ENCODE data around the gene ZNF608. TPM values are rescaled to one million over a fixed set of nuclear protein-coding genes. Genes with fewer than 3 reads are reported as not detected.

The ZNF608 gene, protein sequence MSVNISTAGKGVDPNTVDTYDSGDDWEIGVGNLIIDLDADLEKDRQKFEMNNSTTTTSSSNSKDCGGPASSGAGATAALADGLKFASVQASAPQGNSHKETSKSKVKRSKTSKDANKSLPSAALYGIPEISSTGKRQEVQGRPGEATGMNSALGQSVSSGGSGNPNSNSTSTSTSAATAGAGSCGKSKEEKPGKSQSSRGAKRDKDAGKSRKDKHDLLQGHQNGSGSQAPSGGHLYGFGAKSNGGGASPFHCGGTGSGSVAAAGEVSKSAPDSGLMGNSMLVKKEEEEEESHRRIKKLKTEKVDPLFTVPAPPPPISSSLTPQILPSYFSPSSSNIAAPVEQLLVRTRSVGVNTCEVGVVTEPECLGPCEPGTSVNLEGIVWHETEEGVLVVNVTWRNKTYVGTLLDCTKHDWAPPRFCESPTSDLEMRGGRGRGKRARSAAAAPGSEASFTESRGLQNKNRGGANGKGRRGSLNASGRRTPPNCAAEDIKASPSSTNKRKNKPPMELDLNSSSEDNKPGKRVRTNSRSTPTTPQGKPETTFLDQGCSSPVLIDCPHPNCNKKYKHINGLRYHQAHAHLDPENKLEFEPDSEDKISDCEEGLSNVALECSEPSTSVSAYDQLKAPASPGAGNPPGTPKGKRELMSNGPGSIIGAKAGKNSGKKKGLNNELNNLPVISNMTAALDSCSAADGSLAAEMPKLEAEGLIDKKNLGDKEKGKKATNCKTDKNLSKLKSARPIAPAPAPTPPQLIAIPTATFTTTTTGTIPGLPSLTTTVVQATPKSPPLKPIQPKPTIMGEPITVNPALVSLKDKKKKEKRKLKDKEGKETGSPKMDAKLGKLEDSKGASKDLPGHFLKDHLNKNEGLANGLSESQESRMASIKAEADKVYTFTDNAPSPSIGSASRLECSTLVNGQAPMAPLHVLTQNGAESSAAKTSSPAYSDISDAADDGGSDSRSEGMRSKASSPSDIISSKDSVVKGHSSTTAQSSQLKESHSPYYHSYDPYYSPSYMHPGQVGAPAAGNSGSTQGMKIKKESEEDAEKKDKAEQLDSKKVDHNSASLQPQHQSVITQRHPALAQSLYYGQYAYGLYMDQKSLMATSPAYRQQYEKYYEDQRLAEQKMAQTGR (N-terminal part only)
- total RNA-seq = 6.7 TPM

DNA sequence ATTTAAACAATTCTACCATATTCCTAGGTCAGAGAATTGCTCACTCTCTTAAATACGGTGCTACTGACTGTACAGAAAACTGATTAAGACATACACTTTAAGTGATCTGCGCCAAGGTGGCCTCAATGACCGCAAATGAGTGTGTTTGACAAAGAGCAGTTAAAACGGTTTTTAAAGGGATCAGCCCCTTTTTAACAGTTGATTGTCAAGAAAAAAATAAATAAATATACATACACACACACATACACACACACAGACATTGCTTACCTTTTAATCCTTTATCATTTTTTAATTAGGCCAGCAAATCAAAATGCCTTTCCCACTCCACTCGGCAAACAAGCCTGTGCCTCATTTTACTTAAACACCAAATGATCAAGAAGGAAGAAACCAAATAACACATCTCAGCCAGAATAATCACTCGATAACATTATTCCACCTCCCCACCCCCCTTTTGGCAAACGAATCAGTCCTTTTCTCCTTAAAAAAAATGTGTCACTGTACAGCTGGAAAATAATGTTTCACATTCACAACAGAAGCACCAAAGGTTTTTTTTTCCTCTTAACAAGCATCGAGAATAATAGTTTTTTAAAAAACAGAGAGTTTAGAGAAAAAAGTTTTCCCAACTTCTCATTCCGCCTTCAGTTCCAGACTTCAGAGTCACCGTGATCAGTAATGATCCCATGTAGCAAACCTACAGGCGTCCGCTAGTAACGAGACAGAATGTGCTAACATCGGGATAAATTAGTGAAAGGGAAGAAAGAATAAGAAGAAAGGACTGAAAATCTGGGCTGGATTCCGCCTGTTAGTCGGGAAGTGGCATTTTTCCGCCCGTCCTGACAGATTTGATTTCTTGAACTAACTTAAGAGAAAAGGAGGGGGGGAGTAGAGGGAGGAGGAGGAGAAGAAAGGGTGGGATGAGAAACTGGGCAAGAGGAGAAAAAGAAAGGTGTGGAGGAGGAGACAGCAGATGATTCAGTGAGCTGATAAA, at the start of gene ZNF608:
Gene ZNF608 (minus strand): TSS at position 712 of the 988 bp plus-strand sequence. CDS start 1,650 bp downstream, outside the sequence.
- no peak for ATAC-seq

DNA sequence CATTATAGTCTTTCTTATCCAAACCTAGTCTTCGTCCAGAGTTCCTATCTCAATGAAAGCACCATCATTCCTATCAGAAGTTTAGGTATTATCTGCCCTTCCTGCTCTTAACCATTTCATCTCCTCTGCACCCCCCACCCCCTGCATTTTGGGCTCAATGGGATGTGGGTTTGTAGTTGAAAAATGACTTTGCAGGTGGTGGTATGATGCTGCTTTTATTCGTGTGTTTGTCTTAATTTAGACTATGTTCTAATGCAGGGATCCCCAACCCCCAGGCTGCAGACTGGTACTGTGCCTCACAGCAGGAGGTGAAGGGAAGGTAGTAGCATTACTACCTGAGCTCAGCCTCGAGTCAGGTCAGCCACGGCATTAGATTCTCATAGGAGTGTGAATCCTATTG, 49.4 kb upstream of the ZNF608 start:
- no peak for ATAC-seq

DNA sequence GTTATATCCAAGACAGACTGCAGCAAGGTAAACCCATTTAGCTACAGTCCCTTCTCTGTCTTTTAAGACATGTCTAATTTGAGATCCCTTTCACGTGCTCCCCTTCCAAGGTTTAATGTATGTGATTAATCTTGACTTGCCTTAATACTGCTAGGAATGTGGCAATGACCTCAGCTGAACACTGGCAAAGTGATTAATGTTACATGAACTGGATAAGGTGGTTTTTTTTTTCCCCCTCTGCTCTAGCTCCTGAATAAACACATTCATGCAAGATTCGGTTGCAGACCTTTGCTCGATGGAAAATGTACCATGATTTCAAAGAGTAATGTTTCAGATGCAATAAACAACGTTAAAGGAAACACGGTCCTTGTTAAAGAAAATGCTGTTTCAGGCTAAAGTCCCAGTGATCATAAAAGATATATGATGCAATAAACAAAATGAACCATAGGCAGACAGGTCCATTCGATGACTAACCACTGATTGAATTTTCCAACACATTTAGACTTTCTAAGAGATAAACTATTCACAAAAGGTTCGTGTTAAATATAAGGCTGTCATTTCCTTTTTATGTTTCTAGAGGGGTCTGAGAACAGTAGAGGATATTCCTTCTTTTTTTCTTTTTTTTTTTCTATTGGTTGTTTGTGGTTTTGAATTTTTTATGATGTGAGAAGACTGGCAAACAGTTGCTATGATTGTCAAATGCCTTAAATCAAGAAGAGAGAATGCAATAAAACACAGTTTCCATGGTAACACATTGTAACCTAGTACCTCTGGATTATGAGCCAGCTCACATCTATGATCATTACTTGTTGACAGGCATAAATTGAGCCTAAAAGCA, 44.7 kb upstream of the ZNF608 start:
- peak; percentile 52 for ATAC-seq

DNA sequence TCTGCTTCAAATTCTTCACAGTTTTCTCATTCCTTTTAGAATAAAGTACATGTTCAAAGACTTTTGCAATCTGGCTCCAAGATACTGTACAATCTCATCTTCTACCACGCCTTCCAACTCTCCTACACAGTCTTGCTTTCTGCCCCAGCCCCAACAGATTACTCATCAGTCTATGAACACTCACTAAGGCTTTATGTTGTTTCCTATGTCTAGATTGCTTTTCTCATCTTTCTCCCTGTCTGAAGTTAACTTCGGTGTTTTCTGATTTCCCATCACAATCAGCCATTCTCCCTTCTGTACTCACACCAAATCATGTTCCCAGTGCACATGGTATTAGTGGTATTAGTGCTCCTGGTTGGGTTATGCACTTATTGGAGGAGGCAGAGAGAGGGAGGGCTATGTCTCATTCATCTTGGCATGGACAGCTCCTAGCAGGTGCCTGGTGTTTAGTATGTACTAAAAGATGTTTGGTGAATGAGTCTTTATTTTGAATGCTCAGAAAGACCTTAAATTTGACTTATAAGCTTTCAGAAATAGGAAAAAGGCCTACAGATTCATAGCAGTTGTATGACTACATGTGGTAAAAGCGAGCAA, 44.0 kb upstream of the ZNF608 start:
- no peak for ATAC-seq

DNA sequence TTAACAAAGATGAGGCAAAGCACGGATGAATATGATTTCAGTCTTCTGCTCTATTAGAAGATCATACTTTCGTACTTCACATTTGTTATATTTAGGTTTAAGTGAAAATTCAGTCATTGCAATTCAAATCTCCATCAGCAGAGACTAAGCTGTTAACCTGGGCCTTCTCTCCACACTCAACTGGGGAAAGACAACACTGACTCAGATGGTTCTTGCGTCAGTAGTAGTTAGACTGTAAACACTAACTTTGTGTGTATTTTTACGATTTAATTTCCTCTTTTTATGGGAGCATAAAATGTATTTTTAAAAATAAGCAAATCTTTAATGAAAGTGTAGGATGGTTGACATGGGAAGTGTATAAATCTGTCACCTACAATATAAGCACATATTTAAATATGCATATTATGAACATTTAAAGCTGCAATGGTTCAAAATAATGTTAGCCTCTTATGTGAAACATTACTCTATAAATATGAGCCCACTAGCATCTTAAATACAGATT, 42.7 kb upstream of the ZNF608 start:
- ATAC-seq = no peak

DNA sequence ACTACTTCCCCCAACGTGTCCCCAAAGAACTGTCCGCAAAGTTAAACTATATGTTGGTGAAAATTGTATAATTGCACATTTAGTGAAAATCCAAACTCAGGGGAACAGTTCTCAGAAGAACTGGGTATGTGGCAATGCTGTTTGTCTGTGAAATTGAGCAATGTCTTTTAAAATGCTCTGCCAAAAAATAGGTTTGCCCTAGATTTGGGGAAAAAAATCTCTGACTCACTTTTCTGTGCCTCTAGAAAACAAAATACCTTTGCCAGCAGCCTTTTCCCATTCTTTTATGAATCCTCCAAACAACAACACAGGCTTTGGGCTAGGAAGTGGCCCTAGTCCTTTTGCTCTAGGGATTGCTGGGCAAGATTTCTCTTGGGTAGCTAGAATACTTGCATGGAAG, 37.4 kb upstream of the ZNF608 start:
- no peak for ATAC-seq

DNA sequence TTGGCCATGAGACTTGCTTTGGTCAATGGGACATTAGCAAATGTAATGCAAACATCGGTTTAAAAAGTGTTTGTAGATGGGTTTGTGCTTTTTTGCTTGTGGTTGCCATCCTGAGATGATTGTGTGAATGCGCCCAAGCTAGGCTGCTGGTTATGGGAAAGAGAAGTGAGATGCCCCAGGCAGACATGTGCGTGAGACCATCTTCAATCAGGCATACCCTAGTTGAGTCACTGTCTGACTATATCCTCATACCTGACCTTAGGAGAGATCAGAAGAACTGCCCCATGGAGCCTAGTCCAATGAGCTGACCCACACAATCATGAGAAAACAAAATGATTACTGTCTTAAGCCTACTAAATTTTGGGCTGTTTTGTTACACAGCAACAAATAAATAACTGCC, 36.8 kb upstream of the ZNF608 start:
- ATAC-seq = no peak

DNA sequence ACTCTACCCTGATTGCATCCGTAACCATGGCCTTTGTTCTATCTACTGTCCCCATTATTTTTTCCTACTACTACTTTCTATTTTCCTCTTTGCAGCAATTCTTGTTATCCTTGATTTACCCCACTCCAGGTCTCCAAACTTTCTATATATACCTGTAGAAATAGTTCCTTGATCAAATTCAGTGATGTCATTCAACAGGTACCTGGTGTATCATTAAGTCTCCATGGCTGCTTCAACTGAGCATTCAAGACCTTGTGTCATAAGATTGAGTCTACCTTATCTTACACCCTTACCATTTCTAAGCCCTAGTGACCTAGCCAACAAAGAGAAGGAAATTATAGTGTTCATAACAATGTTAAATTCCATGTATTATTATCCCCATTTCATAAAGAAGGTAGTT, 35.8 kb upstream of the ZNF608 start:
- ATAC-seq = no peak

DNA sequence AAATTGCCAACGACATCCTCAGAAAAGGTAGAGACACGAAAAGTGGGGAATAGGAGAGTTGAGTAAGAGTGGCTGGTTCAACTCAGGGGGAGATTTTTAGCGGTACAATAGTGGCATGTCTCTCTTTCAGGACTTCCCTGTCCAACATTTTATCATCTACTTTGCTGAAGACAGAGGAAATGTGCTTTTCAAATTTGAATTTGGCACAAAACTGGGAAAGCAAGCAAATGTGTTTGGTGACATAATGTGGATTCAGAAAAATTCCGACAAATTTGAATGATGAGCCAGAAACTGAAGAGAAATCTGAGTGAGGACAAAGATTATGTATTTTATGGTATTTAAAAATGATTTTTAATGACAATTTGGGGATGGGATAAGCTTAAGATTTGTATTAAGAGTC, 33.6 kb upstream of the ZNF608 start:
- ATAC-seq = no peak

DNA sequence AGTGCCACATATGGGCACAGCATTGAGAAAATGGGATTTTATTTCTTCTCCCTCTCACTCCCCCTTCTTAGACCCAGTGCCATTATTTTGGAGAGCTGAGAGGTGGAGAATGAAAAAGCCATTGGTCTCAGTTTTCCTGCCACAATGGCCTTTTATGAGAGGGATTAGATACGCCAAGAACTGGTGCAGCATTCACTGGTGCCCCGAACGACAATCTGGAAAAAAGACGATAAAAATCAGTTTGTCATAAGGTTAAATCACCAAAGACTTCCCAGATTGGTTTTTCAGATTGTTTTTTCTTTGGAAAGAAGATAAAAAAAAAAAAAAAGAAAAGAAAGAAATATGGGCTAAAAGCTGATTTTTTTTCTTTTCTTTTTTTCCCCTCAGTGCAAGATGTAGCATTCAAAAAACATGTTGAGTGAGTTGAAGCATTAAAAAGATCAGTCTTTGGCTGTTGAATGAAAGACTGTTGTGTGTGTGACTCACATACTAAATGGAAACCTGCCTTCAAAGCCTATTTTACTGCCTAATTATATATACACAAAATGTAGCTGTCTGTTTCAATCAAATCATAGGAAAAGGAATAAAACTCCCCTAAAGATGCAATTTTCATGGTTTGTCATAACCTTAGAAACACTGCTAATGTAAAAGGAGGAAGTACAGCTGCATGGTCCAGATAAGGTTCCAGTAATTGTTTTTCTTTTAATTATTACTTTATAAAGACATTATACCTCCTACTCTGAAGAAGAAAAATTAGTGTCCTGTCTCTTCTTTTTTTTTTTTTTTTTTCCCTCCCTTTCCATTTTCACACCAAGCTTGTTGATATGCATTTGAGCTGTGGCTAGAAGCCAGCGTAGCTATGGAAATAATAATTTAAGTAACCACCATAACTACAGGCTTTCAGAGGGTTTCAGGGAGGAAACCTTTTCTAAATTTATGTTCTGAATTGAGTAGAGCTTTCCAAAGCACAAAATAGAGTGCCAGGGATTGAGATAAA, 27.2 kb upstream of the ZNF608 start:
- ATAC-seq = no peak

DNA sequence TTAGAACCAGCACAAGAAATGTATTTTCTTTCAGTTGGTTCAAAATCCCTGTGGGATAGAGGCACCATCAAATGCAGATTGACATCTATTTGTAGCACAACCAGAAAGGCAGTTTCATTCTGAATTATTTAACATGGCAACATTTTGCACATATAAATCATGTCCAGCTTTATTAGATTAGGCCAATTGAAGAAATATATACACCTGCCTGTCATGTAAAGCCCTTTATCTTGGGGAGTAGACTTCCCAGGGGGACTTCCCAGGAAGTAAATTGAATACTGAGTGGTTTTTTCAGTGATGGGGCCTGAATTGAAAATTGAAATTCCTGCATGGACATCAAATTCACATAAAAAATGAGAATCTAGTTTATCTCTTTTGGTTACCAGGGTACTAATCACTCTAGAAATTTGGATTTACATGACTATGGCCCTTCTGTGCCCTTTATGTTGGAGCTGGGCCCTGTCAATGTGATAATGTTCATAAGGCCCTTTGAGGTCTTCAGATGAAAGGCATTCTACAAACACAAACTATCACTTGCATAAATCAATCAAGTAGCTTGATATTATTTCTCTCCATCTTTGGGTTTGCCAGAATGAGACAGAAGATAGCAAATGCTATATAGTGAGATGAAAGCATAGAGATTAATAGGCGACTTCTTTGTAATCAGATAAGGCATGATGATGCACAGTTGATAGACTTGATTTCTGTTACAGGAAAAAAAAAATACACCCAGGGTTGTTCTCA, 26.2 kb upstream of the ZNF608 start:
- no peak for ATAC-seq

DNA sequence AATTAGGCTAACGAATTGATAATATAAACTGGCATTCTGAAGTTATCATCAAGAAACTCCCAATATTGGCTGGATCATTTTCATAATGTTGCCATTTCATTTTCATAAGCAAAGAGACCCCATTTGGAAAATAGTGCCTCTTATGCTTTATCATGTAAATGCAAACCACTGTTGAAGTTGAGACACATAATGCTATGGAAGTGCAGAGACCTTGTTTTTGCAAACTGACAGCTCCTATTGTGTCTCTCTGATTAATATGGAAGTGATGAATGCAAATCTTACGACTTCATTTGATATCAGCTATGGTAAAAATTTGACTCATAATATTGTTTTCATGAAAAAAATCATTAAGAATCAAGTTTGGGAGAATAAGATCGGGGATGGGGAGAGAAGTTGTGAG, 25.3 kb upstream of the ZNF608 start:
- no peak for ATAC-seq

DNA sequence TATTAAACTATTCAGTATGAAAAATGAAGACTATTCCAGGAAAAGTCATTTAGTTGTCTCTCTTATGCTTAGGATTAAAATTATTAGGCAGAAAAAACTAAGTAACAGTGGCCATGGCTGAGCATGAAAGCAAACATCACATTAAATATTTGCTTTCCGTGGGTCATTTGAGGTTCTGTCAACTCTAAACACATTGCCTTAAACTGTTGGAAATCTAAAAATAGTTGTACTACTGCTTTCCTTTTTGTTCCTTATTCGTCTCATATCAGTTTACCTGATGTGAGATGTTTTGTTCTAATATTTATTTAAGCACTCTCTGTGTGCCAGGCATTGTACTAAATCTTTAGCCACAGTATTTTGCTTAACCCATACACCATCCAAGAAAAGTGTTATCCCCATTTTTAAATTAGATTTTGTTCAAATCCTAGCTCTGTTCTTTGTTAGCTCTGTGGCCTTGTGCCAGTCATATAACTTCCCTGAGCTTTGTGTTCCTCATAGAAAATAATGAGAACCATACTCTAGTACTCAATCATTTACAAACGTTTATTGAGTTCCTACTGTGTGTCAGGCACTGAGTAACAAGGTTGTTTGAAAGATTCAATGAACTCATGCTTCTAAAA, 18.7 kb upstream of the ZNF608 start:
- ATAC-seq = no peak

DNA sequence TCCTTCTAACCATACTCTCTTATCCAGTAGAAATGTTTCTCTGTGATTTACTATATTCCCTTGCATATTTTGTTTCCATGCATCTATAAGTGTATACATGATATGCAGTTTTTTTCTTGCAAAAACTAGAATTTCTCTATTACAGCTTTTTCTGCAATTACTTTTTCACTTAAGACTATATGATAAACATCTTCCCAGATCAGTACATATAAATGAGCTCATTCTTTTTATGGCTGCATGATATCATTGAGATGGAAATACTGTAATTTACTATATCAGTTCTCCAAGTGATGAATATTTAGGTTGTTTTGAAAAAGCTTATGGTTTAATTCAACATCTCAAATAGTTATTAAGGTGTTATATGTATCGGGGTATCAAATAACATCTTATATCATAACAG, 18.1 kb upstream of the ZNF608 start:
- no peak for ATAC-seq

DNA sequence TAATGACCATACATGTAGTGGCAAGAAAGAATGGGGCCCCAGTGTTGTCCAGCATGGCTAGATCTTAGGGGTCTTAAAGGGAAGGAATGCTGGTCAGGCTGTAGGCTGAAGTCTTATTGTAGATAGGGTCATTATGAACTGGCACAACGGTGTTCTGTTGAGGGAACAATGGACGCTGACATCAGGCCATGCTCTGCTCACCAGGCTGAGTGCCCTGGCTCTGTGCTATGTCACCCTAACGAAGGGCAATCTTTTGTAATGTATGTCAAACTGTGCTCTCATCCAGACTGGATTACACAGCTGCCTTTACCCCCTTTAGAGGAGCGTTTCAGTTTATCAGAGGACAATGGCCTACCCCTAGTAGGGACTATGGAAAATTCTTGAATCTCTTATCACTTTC, 14.6 kb upstream of the ZNF608 start:
- ATAC-seq = no peak

DNA sequence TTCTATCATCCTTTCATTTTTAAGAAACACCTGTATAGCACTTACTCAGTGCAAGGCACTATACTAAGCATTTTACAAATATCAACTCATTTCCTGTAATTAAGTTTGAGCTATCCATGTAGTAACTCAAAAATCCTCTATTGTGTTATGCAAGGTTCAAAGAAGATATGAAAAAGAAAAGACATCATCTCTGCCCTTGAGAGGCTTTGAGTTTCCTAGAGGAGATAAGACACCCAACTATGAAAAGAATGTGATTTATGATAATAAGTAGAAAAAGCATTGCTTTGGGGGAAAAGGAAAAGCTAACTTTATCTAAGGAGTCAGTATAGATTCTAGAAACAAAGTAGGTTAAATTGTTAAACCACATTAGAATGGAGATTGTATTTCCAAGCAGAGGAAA, 14.2 kb upstream of the ZNF608 start:
- ATAC-seq = no peak

DNA sequence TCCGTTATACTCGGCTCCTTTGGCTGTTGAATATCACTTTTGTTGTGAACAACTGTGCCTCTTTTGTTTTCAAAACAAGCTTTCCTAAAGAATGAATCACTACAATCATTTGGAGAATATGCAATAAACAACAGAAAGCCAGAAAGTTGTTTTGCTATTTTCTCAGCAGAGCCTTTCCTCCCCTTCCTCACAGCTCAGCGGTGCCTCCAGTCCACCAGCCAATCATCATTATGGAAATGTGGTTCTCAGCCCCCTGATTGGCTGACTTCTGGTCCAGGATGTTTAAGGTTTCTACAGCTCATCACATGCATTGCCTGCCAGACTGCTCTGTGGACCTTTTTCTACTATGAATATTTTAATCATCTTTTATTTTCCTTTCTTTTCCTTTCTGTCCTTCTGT, 9.1 kb upstream of the ZNF608 start:
- ATAC-seq = no peak

DNA sequence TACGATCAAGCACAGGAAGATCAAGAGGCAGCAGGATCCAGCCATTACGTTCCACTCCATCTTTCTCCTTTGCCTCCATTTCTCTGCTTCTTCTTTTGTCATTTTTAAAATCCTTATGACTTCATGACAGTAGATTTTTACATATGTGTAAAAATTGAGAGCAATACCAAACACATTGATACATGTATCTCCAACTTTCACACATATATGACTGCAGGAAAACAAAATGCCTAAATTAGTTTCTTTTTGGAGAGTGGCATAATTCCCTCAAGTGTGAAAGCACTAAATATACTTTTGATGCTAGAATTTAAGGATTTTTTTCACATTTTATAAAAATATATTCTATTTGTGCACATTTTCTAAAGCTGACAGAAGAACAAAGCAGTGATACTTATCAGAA, 8.6 kb upstream of the ZNF608 start:
- no peak for ATAC-seq

Data from esophagus mucosa (tissue), 1 donor.